Measurements from ENCODE around the gene NUDT2. TPM values are rescaled to one million over a fixed set of nuclear protein-coding genes. Genes with fewer than 3 reads are reported as not detected.

The NUDT2 gene
- polyA plus RNA-seq, 1 donor = 28.8 TPM

DNA sequence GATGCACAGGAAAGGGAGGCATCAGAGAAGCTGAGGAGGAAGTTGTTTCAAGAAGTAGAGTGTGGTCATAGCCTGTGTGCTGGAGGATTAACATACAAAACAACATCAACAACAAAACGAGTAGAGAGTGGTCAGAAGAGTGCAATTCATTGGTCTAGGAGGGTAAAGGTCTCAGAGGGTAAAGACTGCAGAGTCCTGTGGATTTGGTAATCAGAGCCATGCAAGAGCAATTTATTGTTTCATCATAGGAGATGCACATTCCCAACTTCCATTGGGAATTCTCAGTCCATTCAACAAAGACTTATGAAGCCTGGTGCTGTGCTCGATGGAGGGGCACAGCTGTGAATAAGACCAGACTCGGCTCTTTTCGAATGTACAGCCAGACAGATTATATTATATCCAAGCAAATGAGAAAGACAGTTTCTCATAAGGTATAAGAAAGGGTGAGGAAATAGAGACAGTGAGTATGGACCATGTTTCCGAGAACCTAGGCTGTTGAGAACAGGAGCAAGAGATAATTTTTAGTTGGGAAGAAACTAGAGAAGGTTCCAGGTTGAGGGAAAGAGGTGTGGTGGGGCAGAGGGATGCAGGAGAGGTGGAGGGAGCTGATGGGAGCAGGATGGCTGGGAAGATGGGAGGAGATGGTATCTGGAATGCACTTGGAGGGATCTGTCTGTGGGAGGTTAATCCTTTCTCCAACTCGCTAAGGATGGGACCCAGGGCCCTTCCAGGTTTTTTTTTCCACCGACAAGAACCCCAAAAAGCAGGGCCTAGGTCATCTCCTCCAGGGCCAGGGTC, 55.2 kb downstream of the NUDT2 start:
- DNase-seq = no peak

- DNase-seq = no peak
Observed at GRCh38 chr9:34385561-34386230, 56.3 kb downstream of the NUDT2 start.

GRCh38 chr9:34386656-34387055, 57.3 kb downstream of the NUDT2 start:
- DNase-seq = no peak

DNA sequence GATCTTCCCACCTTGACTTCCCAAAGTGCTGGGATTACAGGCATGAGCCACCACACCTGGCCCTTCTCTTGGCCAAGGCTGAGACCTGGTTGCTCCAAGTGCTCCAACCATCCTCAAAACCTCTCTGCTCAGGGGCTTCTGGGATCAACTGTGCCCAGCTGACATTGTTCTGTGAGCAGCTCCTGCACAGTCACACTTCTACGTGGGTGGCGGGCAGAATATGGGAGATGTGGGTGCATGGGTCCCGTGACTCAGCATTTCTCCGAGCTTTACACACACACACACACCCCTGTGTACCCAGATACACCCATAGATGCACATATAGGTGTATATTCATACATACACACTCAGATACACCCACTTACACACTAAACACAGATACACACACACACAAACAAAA, 57.9 kb downstream of the NUDT2 start:
- no peak for DNase-seq

GRCh38 chr9:34392511-34392910, 63.1 kb downstream of the NUDT2 start:
- no peak for DNase-seq

Other genes with a start within 250 kb of the NUDT2 start
- 64.2 TPM for gene DCAF12, start 202.9 kb upstream of the NUDT2 start, polyA plus RNA-seq (ENCODE audit: insufficient read length)
- gene UBAP1, start 150.5 kb upstream of the NUDT2 start, polyA plus RNA-seq (ENCODE audit: insufficient read length) = 59.0 TPM
- 9.2 TPM for gene KIF24, start 301 bp upstream of the NUDT2 start, polyA plus RNA-seq (ENCODE audit: insufficient read length)
- 9.3 TPM for gene MYORG, start 47.3 kb downstream of the NUDT2 start, polyA plus RNA-seq (ENCODE audit: insufficient read length)
- 13.0 TPM for gene FAM219A, start 129.0 kb downstream of the NUDT2 start, polyA plus RNA-seq (ENCODE audit: insufficient read length)
- 3.0 TPM for gene DNAI1, start 129.2 kb downstream of the NUDT2 start, polyA plus RNA-seq (ENCODE audit: insufficient read length)
- 1.4 TPM for gene ENHO, start 193.4 kb downstream of the NUDT2 start, polyA plus RNA-seq (ENCODE audit: insufficient read length)